Esophagus squamous epithelium (tissue), 5 donors: Measurements from ENCODE around the gene HLCS. TPM values are rescaled to one million over a fixed set of nuclear protein-coding genes. Genes with fewer than 3 reads are reported as not detected.

Source experiments
- DNase-seq: peaks from one replicate; lab custom pipeline; 2025; lab: John Stamatoyannopoulos, UW
- H3K27ac ChIP-seq, 4 donors: fragments of 200-600 bp; sonication (generic); one replicate each; pipeline ENCODE4 v1.5.1; 2016 to 2019; ENCODE audit warnings: mild to moderate bottlenecking in 1 of 4
- H3K27me3 ChIP-seq, 4 donors: fragments of 200-600 bp; sonication (generic); 1 replicate in 3 of 4; 2 replicates in 1 of 4; pipeline versions ENCODE4 v1.5.1 to v1.6.0; 2017 to 2021; ENCODE audit warnings: antibody characterized with exemption in 1 of 4
- H3K36me3 ChIP-seq, 3 donors: fragments of 200-600 bp; sonication (generic); one replicate each; pipeline ENCODE4 v1.5.1; 2016 to 2019
- H3K4me1 ChIP-seq, 3 donors: fragments of 200-600 bp; sonication (generic); one replicate each; pipeline ENCODE4 v1.5.1; 2017 to 2019
- H3K4me3 ChIP-seq, 4 donors: fragments of 200-600 bp; sonication (generic); 1 replicate in 3 of 4; 2 replicates in 1 of 4; pipeline ENCODE4 v1.5.1; 2016 to 2019; ENCODE audit warnings: mild to moderate bottlenecking in 2 of 4, moderate library complexity in 1 of 4
- H3K9me3 ChIP-seq, 3 donors: fragments of 200-600 bp; sonication (generic); one replicate each; pipeline ENCODE4 v1.5.1; 2016 to 2019
- CTCF ChIP-seq, 6 experiments: fragments of 450-650 bp in 4 of 6; fragments of 200-600 bp in 2 of 6; sonication (generic) in 2 of 6; IDR thresholded peaks; one replicate each; pipeline ENCODE4 v1.5.1; 2016 to 2019; ENCODE audit warnings: antibody characterized with exemption in 6 of 6, mild to moderate bottlenecking in 4 of 6, moderate library complexity in 4 of 6
- POLR2A ChIP-seq, 4 donors: fragments of 450-650 bp; IDR thresholded peaks; one replicate each; pipeline ENCODE4 v1.6.1; 2017; ENCODE audit warnings: antibody characterized with exemption in 4 of 4, mild to moderate bottlenecking in 4 of 4, moderate library complexity in 3 of 4
- WGBS, 2 donors: methylation state at CpG; one replicate each; pipeline ENCODE4 v1.1.5; 2018; 5-methylcytosine and 5-hydroxymethylcytosine counted together
- intact Hi-C: fragments of 100-400 bp; cut with DNase I; formaldehyde crosslinking; loops from one replicate; pipeline ENCODE4 v1.15.0; 2022
- total RNA-seq, 4 donors: library from RNA; depleted of rRNA; stranded (reverse); fragments of >200 nt; gene quantifications; one replicate each; pipeline ENCODE4 v1.1.0, GENCODE V29; 2016
- donor health status: DM: yes; HTN: yes; CAD: no.

Gene HLCS
- total RNA-seq, 4 donors from 2014 or later = 6.3 to 19.5 (median 13.5) TPM

GRCh38 chr21:36936361-36937135 is 29.9 kb downstream of the HLCS start:
- no peak for DNase-seq
- no peak overlapping the region for H3K4me3 ChIP-seq
- H3K27ac ChIP-seq = no peak overlapping the region
- TF ChIP-seq POLR2A (IDR thresholded peaks at IDR 0.05) (no peak), CTCF (IDR thresholded peaks at IDR 0.05) (no peak)
- no peaks in the 10 kb centered on the region for H3K9me3 ChIP-seq
- no peaks in the 10 kb centered on the region for H3K27me3 ChIP-seq
- intact Hi-C loops = no loop called here
- H3K36me3 ChIP-seq = peaks cover 0 to 52% (median 3%) of the 10 kb centered on the region in 3 donors
- 95 to 96% methylated on average over 16 to 20 of the region's 24 CpGs for WGBS, 2 donors
- H3K4me1 ChIP-seq = peaks cover 0 to 15% (median 0%) of the 10 kb centered on the region in 3 donors

- no peak overlapping the region for H3K4me3 ChIP-seq
- DNase-seq = no peak
- intact Hi-C loops = no loop called here
- H3K36me3 ChIP-seq = peaks cover 0 to 49% (median 3%) of the 10 kb centered on the region in 3 donors
- H3K27ac ChIP-seq = no peak overlapping the region
- no peak for TF ChIP-seq POLR2A (IDR thresholded peaks at IDR 0.05)
- no peak for TF ChIP-seq CTCF (IDR thresholded peaks at IDR 0.05)
- no peaks in the 10 kb centered on the region for H3K9me3 ChIP-seq
- peaks cover 0 to 19% (median 0%) of the 10 kb centered on the region in 3 donors for H3K4me1 ChIP-seq
- no peaks in the 10 kb centered on the region for H3K27me3 ChIP-seq
- WGBS, 2 donors = 41 to 56% methylated on average over 5 of the region's 5 CpGs
Measured at GRCh38 chr21:36934864-36935420, 31.5 kb downstream of the HLCS start.

GRCh38 chr21:36932161-36932816 is 34.2 kb downstream of the HLCS start:
- no peaks in the 10 kb centered on the region for H3K27me3 ChIP-seq
- peaks cover 0 to 45% (median 3%) of the 10 kb centered on the region in 3 donors for H3K36me3 ChIP-seq
- WGBS, 2 donors = 67 to 77% methylated on average over 3 of the region's 3 CpGs
- H3K4me3 ChIP-seq = no peak overlapping the region
- no peak for TF ChIP-seq POLR2A (IDR thresholded peaks at IDR 0.05)
- no peak for TF ChIP-seq CTCF (IDR thresholded peaks at IDR 0.05)
- intact Hi-C loops = no loop called here
- no peaks in the 10 kb centered on the region for H3K9me3 ChIP-seq
- peaks cover 0 to 36% (median 0%) of the 10 kb centered on the region in 3 donors for H3K4me1 ChIP-seq
- H3K27ac ChIP-seq = no peak overlapping the region
- DNase-seq = no peak

GRCh38 chr21:36929622-36930021 is 36.8 kb downstream of the HLCS start:
- no peaks in the 10 kb centered on the region for H3K9me3 ChIP-seq
- peaks cover 0 to 41% (median 0%) of the 10 kb centered on the region in 3 donors for H3K4me1 ChIP-seq
- no peak overlapping the region for H3K4me3 ChIP-seq
- intact Hi-C loops = loop anchor here (10.0 kb wide), 2 partner anchors 425 to 505 kb away; no protein-coding TSS in a partner anchor
- H3K27me3 ChIP-seq = no peaks in the 10 kb centered on the region
- 45 to 54% methylated on average over 7 of the region's 7 CpGs for WGBS, 2 donors
- no peak for DNase-seq
- peaks cover 0 to 31% (median 0%) of the 10 kb centered on the region in 3 donors for H3K36me3 ChIP-seq
- peak overlapping the region in 2 of 4 donors; percentile 27 to 28 for H3K27ac ChIP-seq
- TF ChIP-seq POLR2A (IDR thresholded peaks at IDR 0.05) (no peak), CTCF (IDR thresholded peaks at IDR 0.05) (peak in 4 of 6 experiments; percentile 7 to 42 (median 22))
